Erythroblast (primary cell): Measurements from ENCODE around the gene SACM1L.

Experiments
- GATA1 ChIP-seq: IDR thresholded peaks from 2 replicates; pipeline ENCODE4 v1.6.1; 2011; ENCODE audit warnings: low read depth, mild to moderate bottlenecking, control low read depth, low read length, moderate library complexity
- POLR2A ChIP-seq: IDR thresholded peaks from 2 replicates; pipeline ENCODE4 v1.6.1; 2011; ENCODE audit warnings: mild to moderate bottlenecking, low read length

DNA sequence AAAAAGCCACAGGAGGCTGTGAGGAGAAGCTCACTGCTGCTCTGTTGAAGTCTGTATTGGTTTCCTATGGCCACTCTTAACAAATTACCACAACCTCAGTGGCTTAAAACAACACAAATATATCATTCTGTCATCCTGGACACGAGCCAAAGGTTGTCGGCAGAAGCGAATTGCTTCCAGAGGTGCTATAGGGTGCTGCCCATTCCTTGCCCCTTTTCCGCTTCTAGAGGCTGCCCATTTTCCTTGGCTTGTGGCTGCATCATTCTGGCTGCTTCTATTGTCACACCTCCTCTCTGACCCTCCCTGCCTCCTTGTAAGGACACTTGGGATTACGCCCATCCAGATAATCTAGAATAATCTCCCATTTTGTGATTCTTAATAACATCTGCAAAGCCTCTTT is 6.4 kb upstream of the SACM1L start:
- no peak for TF ChIP-seq POLR2A
- TF ChIP-seq GATA1: no peak
